Smooth muscle cell (in vitro differentiated cells): ENCODE results near the gene ANTXR1. TPM values are rescaled to one million over a fixed set of nuclear protein-coding genes. Genes with fewer than 3 reads are reported as not detected.

ENCODE experiments used
- DNase-seq: peaks from one replicate; lab custom pipeline; 2025; ENCODE audit not compliant: unreplicated experiment; lab: John Stamatoyannopoulos, UW
- H2AFZ ChIP-seq: fragments of 200-600 bp; sonication (generic); 2 replicates; pipeline ENCODE4 v1.6.0; 2016; ENCODE audit warnings: antibody characterized with exemption, low read depth, mild to moderate bottlenecking
- H3F3A ChIP-seq: fragments of 200-600 bp; sonication (generic); 2 replicates; pipeline ENCODE4 v1.6.0; 2017; ENCODE audit warnings: antibody characterized with exemption, low read depth
- H3K27ac ChIP-seq: fragments of 200-600 bp; sonication (generic); 2 replicates; pipeline ENCODE4 v1.5.1; 2016; ENCODE audit warnings: low read depth, mild to moderate bottlenecking
- H3K27me3 ChIP-seq: fragments of 200-600 bp; sonication (generic); 2 replicates; pipeline ENCODE4 v1.6.1; 2016; ENCODE audit warnings: low read depth, mild to moderate bottlenecking
- H3K36me3 ChIP-seq: fragments of 200-600 bp; sonication (generic); 2 replicates; pipeline ENCODE4 v1.5.1; 2016; ENCODE audit warnings: low read depth
- H3K4me1 ChIP-seq: fragments of 200-600 bp; sonication (generic); 2 replicates; pipeline ENCODE4 v1.5.1; 2016; ENCODE audit warnings: low read depth
- H3K4me2 ChIP-seq: fragments of 200-600 bp; sonication (generic); 2 replicates; pipeline ENCODE4 v1.6.0; 2016; ENCODE audit warnings: mild to moderate bottlenecking
- H3K4me3 ChIP-seq: fragments of 200-600 bp; sonication (generic); 2 replicates; pipeline ENCODE4 v1.5.1; 2016; ENCODE audit warnings: mild to moderate bottlenecking
- H3K79me2 ChIP-seq: fragments of 200-600 bp; sonication (generic); 2 replicates; pipeline ENCODE4 v1.6.0; 2016; ENCODE audit warnings: low read depth, mild to moderate bottlenecking
- H3K9ac ChIP-seq: fragments of 200-600 bp; sonication (generic); 2 replicates; pipeline ENCODE4 v1.6.0; 2016; ENCODE audit warnings: low read depth
- H3K9me3 ChIP-seq: fragments of 200-600 bp; sonication (generic); replicated peaks from 2 replicates; pipeline ENCODE4 v1.5.1; 2016; ENCODE audit warnings: low read depth
- H4K20me1 ChIP-seq: fragments of 200-600 bp; sonication (generic); 2 replicates; pipeline ENCODE4 v1.6.0; 2016; ENCODE audit warnings: low read depth
- WGBS: methylation state at CpG from one replicate; pipeline ENCODE4 v1.1.7; 2016; ENCODE audit warnings: low lambda C conversion rate; 5-methylcytosine and 5-hydroxymethylcytosine counted together
- polyA plus RNA-seq: library from polyadenylated mRNA; unstranded; fragments of >200 nt; fragmentation: Nextera tagmentation; extraction: Ambion mirVana; gene quantifications from 2 replicates; pipeline ENCODE4 v1.2.1, GENCODE V29; 2016
- total RNA-seq: library from RNA; depleted of rRNA; stranded (reverse); fragments of >200 nt; gene quantifications from 2 replicates; pipeline ENCODE4 v1.2.3, GENCODE V29; 2014
- TF ChIP-seq, protein P1 (sequence below): fragments of 200-600 bp; sonication (generic); IDR thresholded peaks from 2 replicates; pipeline ENCODE4 v1.5.1; 2017; ENCODE audit warnings: borderline replicate concordance, mild to moderate bottlenecking, antibody characterized with exemption; ENCODE audit not compliant: insufficient read depth, poor library complexity, severe bottlenecking

ANTXR1 gene
- total and polyA plus RNA-seq, 2 experiments from 2014 or later = 292 to 309 TPM

DNA sequence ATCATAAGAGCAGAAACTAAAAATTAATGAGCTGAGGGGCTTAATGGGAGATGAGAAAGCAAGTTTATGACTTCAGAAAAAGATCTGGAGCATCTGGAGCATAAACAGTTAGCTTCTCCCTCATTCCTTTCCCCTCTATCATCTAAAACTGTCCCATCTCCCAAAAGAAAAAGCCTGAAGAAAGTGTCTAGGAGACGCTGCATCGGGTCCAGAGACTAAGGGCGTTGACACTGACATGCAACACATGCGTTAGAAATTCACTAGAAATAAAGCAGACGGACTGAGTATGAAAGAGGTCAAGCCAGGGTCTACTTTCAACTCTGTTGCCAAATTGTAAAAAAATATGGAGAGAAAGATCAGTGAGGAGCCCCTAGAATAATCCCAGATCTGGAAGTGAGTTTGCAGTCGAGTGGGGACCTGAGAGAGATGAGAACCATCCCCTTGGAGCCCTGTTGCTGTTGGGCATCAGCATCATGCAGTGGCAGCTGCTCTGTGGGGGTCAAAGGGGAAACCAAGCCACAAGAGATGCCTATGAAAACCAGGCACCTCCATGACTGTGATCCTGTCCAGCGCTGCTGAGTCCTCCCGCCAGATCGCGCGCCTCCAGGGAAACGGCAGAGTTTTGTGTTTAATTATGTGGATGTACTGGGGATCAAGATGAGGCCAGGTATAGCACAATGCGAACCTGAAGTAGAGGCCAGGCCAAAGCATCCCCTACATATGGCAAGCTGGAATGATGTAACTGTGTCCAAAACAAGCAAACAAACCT is 13.9 kb downstream of the ANTXR1 start:
- Histone ChIP-seq H3K27me3 (no peaks in the 10 kb centered on the region), H2AFZ (no peak overlapping the region), H3K4me3 (no peak overlapping the region), H3K4me2 (no peak overlapping the region), H3K36me3 (no peaks in the 10 kb centered on the region), H3K9me3 (no peaks in the 10 kb centered on the region), H3K79me2 (peaks cover 100% of the 10 kb centered on the region), H3F3A (peaks cover 9% of the 10 kb centered on the region), H3K4me1 (peaks cover 22% of the 10 kb centered on the region), H3K9ac (no peak overlapping the region), H3K27ac (peak overlapping the region; percentile 25), H4K20me1 (peaks cover 98% of the 10 kb centered on the region)
- DNase-seq = no peak
- TF ChIP-seq, protein P1, sequence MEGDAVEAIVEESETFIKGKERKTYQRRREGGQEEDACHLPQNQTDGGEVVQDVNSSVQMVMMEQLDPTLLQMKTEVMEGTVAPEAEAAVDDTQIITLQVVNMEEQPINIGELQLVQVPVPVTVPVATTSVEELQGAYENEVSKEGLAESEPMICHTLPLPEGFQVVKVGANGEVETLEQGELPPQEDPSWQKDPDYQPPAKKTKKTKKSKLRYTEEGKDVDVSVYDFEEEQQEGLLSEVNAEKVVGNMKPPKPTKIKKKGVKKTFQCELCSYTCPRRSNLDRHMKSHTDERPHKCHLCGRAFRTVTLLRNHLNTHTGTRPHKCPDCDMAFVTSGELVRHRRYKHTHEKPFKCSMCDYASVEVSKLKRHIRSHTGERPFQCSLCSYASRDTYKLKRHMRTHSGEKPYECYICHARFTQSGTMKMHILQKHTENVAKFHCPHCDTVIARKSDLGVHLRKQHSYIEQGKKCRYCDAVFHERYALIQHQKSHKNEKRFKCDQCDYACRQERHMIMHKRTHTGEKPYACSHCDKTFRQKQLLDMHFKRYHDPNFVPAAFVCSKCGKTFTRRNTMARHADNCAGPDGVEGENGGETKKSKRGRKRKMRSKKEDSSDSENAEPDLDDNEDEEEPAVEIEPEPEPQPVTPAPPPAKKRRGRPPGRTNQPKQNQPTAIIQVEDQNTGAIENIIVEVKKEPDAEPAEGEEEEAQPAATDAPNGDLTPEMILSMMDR = no peak
- WGBS = 74% methylated on average over 13 of the region's 13 CpGs

DNA sequence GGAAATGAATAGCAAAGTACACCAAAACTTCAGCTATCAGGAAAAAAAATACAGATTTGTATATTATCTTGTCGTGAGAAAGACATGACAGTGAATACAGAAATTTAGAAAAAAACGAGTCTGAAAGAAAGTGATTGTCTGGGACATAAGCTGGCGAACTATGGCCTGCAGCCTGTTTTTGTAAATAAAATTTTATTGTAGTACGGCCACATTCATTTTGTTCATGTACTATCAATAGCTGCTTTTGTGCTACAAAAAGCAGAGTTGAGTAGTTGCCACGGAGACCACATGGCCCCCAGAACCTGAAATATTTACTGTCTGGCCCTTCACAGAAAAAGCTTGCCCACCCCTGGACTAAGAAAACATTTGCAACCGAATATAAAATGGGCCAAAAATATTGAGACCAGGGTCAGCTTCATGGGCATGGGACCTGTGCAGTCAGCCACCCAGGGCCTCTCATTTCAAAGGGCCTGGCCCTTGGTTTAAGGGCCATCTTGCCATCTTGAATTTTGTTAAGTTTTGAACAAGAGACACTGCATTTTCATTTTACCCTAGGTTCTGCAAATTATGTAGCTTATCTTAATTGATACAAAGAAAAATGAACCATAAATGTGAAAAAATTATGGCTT is 17.9 kb downstream of the ANTXR1 start:
- 71% methylated on average over 6 of the region's 6 CpGs for WGBS
- H2AFZ ChIP-seq = no peak overlapping the region
- peak overlapping the region; percentile 70 for H3K27ac ChIP-seq
- peaks cover 98% of the 10 kb centered on the region for H4K20me1 ChIP-seq
- no peaks in the 10 kb centered on the region for H3K36me3 ChIP-seq
- no peak overlapping the region for H3K9ac ChIP-seq
- H3K9me3 ChIP-seq = no peaks in the 10 kb centered on the region
- TF ChIP-seq, protein P1 = no peak
- DNase-seq = no peak
- H3K4me3 ChIP-seq = no peak overlapping the region
- H3K4me2 ChIP-seq = peak overlapping the region; percentile 9
- peaks cover 3% of the 10 kb centered on the region for H3F3A ChIP-seq
- peaks cover 40% of the 10 kb centered on the region for H3K4me1 ChIP-seq
- peaks cover 100% of the 10 kb centered on the region for H3K79me2 ChIP-seq
- H3K27me3 ChIP-seq = no peaks in the 10 kb centered on the region

DNA sequence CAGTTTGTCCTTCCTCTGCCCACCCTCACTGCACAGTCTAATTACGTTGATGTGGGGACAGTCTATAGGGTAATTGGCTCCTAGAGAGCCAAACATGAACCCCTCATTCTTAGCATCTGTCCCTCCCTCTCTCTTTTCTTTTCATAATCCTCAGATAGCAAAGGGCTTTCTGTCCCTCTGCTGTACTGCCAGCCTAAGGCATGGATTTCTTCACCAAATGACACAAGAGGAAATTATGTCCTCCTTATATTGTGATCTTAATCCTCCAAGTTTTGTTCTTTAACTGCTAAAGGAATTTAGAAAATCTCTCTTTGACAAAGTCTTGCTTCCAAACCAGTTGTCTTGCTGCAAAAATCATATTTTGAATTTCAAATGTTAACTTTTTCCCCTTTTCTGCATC is 18.5 kb downstream of the ANTXR1 start:
- Histone ChIP-seq H3K9me3 (no peaks in the 10 kb centered on the region), H3K27ac (peak overlapping the region; percentile 70), H3K4me1 (peaks cover 40% of the 10 kb centered on the region), H3K79me2 (peaks cover 100% of the 10 kb centered on the region), H3K27me3 (no peaks in the 10 kb centered on the region), H2AFZ (no peak overlapping the region), H3K4me2 (peak overlapping the region; percentile 9), H4K20me1 (peaks cover 98% of the 10 kb centered on the region), H3F3A (peaks cover 3% of the 10 kb centered on the region), H3K36me3 (no peaks in the 10 kb centered on the region), H3K9ac (no peak overlapping the region), H3K4me3 (no peak overlapping the region)
- DNase-seq = no peak
- 75% methylated on average over 1 of the region's 1 CpG for WGBS
- TF ChIP-seq, protein P1 = no peak
